ENCODE results near the gene KLF11.

Gene KLF11

GRCh38 chr2:10079266-10079869, 36.0 kb downstream of the KLF11 start:
- peak; percentile 55 for DNase-seq (ENCODE audit: low read depth)
- no peak for TF ChIP-seq CTCF (IDR thresholded peaks at IDR 0.05; ENCODE audit: control insufficient read depth, insufficient read depth, low read depth, low read length, missing control alignments)
- peak overlapping the region; percentile 50 for H3K4me3 ChIP-seq (ENCODE audit: control insufficient read depth, low read depth, low read length)

GRCh38 chr2:10079870-10080535, 36.7 kb downstream of the KLF11 start, which contains the start of gene CYS1:
Gene CYS1 (minus strand): TSS chr2:10080411. CDS start chr2:10080223, 188 bp downstream.
- DNase-seq (ENCODE audit: low read depth): no peak
- no peak for TF ChIP-seq CTCF (IDR thresholded peaks at IDR 0.05; ENCODE audit: control insufficient read depth, insufficient read depth, low read depth, low read length, missing control alignments)
- H3K4me3 ChIP-seq (ENCODE audit: control insufficient read depth, low read depth, low read length): peak within 1 kb of the TSS; percentile 50

GRCh38 chr2:10080536-10081304, 37.4 kb downstream of the KLF11 start:
- no peak for TF ChIP-seq CTCF (IDR thresholded peaks at IDR 0.05; ENCODE audit: control insufficient read depth, insufficient read depth, low read depth, low read length, missing control alignments)
- H3K4me3 ChIP-seq (ENCODE audit: control insufficient read depth, low read depth, low read length): peak overlapping the region; percentile 26
- DNase-seq (ENCODE audit: low read depth): no peak

DNA sequence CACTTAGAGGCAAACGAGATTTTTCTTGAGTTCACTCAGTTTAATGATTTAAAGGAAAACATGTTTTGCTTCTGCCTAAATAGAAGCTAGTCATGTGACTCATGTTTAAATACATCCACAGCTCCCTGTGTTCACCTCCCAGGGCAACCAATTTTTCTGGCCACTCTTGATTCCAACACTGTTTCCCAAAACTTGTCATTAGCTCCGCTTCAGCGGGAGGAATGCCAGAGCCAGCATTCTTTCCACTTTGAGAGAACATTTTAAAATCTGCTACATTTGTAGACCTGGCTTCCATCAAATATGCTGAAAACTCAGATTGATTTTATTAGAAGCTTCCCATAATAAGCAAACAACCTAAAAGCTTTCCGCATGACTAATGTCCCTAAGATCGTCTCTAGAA, 39.7 kb downstream of the KLF11 start:
- H3K4me3 ChIP-seq (ENCODE audit: control insufficient read depth, low read depth, low read length): no peak overlapping the region
- TF ChIP-seq CTCF (IDR thresholded peaks at IDR 0.05; ENCODE audit: control insufficient read depth, insufficient read depth, low read depth, low read length, missing control alignments): no peak
- DNase-seq (ENCODE audit: low read depth): no peak

DNA sequence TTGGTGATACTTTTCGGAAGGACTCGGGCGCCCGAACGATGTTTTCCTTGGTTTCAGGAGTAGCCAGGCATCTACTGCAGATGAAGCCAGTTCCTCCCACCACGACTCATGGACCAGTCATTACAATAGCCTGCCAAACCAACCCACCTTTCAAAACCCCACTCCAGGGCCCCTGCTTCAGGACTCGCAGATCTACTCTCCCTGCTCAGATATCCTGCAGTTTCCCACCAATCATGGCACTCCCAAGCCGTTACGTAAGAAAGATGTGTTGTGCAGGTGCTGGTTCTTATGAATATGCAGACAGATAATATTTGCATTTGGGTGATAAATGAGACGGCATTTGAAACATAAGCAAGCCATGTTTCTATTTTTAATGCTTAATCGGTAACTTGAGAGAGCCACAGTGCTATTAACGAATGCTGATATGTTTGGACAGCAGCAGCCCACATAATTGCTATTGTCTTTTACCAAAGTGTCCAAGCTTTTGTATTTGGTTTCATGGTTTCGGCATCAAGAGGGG, 40.4 kb downstream of the KLF11 start:
- no peak overlapping the region for H3K4me3 ChIP-seq (ENCODE audit: control insufficient read depth, low read depth, low read length)
- no peak for TF ChIP-seq CTCF (IDR thresholded peaks at IDR 0.05; ENCODE audit: control insufficient read depth, insufficient read depth, low read depth, low read length, missing control alignments)
- no peak for DNase-seq (ENCODE audit: low read depth)

DNA sequence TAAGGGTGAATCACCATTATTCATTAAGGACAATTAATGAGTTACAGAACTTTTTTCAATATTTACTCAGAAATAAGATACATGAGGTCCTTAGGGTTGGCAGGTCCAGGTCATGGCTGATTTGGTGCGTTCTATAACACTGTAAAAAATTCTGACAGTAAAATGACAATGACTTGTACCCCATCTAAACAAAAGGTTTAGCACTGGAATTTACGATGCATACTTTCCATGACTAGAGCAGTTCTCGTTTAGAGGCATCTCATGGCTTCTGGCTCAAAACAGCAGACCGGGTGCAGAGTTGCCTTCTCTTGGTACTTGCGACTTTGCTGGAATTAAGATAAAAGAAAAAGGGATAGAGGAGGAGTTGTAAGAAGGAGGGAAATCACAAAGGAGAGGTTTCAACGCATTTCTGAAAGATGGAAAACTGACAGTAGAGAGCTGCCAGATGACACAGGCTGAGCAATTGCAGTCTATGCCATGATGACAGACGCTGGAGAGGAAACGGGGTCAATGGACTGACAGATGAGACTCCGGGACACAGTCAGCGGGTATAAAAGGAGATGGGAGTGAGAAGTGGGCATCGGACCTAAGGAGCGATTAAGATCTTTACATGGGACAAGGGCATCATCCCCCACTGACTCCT, 41.0 kb downstream of the KLF11 start:
- no peak overlapping the region for H3K4me3 ChIP-seq (ENCODE audit: control insufficient read depth, low read depth, low read length)
- no peak for DNase-seq (ENCODE audit: low read depth)
- no peak for TF ChIP-seq CTCF (IDR thresholded peaks at IDR 0.05; ENCODE audit: control insufficient read depth, insufficient read depth, low read depth, low read length, missing control alignments)
